NOMO-1 (cell line): ENCODE measurements around the gene DPYSL4.

Experiments used
- DNase-seq, 2 experiments: peaks; one replicate each; lab custom pipeline; 2025; ENCODE audit not compliant: unreplicated experiment in 2 of 2; lab: John Stamatoyannopoulos, UW

The DPYSL4 gene

DNA sequence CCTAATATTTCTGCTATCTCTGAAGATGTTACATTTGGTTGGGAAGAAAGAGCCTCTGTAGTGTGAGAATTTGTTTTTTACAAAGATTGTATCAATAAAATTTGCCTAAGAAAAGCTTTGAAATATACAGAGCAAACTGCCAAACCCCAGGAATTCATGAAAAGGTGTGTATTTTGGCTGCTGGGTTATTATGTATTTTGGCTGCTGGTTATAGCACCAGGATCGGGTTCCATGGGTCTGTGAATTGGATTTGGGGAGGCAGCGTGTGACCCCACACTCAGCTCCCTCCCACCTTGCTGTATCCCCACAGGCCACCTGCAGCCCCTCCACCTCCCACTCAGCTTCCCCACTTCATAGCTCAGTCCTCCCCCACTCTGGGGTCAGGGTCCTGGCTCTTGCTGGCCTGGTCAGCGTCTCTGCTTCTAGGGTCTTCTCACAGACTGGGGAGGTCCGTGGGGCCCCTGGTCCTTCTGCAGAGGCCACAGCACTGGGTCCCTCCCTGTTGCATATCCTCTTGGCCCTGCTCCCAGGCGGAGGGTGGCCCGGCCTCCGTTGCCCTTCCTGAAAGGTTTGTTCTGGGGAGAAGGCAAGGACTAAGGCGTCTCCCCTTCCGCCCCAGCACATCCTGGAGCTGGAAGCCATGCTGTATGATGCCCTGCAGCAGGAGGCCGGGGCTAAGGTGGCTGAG is 24.0 kb upstream of the DPYSL4 start:
- DNase-seq = no peak

- DNase-seq = no peak
Measured at GRCh38 chr10:132163278-132163765, 23.4 kb upstream of the DPYSL4 start.

GRCh38 chr10:132163826-132164515 is 22.8 kb upstream of the DPYSL4 start:
- no peak for DNase-seq

- DNase-seq = no peak
Measured at GRCh38 chr10:132164761-132165278, 21.9 kb upstream of the DPYSL4 start.

DNA sequence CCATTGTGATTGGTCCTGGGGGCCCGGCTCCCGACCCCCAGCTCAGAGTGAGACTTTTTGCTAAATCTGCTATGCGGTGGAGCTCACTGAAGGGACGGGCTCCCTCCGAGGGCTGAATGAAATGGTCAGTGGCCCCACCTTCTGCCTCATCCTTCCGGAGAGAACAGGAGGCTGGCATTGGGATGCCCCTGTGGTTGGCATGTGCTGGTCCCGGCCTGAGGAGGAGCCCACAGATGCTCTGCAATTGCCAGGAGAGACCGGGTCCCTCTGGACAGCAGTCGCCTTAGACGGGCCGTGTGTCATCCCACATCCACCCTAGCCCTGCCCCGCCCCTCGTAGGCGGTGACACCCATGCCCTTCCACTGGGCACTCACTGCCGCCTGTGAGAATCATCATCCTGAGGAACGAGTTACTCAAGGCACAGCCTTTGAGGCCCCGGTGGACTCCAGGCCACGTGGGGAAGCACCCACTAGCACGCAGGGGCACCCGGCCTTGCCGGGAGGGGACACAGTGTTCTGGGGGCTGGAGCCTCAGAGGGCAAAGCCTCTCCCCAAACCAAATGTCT is 21.2 kb upstream of the DPYSL4 start:
- no peak for DNase-seq

- DNase-seq = no peak
Measured at GRCh38 chr10:132166216-132166950, 20.4 kb upstream of the DPYSL4 start.

DNA sequence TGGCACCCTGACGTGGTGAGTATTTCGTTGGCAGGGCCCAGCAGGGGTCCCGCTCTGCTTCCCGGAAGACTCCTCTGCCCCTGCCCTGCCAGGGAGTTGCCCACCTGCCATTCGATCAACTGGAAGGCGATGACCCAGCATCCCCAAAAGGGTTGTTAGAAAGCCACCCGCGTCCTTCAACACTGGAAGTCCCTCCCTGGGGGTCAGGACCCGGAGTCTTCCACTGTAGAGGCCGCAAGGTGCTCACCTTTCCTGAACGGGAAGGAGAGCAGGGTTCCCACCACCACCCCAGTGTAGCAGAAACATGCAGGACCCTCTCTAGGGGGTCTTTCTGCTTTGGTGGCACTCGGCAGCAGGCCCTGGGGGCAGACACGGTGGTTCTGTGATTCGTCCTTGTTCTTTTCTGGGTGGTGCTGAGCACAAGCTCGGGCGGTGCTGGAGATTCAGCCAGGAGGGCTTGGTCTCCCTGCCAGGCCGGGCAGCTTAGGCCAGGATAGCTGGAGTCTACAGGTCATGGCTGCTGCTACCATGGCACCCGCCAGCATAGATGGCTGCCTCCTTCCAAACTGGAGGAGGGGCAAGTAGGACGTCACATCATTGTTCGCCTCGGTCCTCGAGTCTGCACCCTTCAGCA is 19.6 kb upstream of the DPYSL4 start:
- DNase-seq = no peak

- DNase-seq = no peak
Measured at GRCh38 chr10:132167976-132168375, 18.8 kb upstream of the DPYSL4 start.

- DNase-seq = no peak
Measured at GRCh38 chr10:132168571-132169030, 18.1 kb upstream of the DPYSL4 start.

- DNase-seq = no peak
Measured at GRCh38 chr10:132169031-132169765, 17.6 kb upstream of the DPYSL4 start.

DNA sequence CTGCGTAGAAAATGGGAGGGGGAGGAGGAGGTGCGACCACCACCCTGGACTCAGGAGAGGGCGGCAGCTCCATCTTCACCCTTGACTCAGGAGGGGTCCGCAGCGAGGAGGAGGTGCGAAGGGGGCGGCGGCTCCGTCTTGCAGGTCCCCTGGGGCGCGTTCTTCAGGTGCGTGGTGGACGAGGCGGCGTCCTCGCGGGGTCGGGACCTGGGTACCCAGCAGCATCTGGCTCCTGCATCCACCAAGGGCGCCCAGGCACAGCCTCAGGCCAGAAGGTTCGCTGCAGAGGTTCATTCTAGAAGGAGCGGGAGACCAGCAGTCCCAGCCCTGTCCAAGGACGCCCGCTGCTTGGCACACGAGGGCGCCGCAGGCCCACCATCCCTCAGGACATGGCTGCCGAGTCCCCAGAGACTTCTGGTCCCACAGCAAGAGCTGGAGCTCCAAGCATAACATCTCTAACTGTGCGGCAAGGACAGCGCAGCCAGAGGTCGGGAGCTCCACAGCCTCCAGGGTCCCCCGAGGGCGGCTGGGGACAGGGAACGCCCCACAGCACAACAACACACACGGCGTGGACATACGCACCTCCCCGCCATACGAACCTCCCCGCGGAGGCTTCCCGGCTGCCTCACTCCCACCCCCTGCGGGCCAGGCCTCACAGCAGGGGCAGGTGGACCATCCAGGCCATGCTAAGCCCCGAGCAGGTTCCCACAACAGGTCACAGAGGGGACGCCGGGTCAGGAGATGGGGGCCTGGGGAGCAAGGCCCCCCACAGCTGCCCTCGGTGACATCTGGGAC is 16.8 kb upstream of the DPYSL4 start:
- no peak for DNase-seq

DNA sequence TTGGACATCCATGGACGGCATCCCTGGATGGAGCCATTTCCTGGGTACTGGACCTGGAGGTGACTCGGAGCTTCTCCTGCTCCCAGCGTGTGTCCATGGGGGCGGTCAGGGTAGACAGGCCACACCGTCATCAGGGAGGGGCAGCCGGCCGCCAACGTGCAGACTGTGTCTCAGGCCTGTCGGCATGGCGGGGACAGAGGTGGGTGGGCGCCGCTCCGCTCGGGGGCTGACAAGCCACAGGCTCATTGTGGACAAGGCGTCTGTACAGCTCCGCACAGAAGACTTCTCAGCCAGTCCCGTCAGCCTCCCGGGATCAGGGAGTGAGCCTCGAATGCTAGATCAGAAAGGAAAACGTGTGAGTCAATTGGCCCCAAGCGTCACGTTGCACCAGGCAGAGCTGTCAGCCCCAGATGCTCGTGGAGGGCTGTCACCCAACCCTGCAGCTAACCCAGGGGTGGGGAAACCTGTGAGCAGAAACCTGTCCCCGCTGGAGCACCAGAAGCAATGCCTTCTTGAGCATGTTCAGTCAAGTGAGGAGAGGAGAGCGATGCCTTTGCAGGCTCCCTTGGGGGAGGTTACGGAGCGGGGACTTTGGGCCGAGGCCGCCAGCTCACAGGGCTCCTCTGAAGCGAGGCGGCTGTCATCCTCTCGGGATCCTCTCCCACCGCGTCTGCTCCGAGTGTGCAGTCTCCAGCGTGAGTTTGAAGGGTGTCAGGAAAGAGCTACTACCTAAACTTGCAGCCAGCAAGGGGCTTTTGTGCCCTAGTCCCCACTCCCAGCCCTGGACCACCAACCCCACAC is 16.0 kb upstream of the DPYSL4 start:
- DNase-seq = no peak

- DNase-seq = no peak
Measured at GRCh38 chr10:132172091-132173066, 14.4 kb upstream of the DPYSL4 start.

DNA sequence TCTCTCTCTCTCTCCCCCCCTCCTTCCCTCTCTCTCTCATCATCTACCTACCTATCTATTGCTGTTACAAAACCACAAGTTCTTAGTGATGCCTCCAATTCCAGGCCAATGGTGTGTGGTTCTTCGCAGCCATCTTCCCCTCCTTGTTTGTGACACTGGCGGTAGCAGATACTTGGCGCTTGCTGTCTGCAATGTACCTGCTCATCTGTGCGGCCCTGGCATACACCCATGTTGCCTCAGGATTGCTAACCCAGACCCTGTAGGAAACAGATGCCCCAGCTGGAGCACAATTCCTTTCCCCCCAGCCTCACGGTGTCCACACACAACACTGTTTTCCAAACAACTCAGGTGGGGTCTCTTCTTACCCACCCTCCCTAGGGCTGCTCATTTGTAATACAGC is 13.6 kb upstream of the DPYSL4 start:
- no peak for DNase-seq

GRCh38 chr10:132174237-132174636 is 12.5 kb upstream of the DPYSL4 start:
- DNase-seq = no peak

DNA sequence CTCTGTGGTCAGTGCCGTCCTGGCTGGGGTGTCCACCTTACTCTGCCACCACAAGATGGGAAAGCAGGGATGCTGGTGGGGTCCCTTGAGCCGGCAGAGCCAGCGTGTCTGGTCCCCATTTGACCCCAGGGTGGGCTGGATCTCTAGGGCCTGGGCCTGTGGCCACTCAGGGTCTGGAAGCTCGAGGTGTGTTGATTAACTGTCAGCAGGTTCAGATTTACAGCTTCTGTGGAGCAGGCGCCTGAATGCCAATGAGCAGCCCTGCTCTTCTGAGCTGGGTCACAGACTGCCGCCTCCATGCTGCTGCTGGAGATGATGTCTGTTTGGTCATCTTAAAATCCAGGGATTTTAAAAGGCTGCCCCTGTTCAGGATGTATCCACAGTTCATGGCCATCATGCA is 11.3 kb upstream of the DPYSL4 start:
- no peak for DNase-seq

GRCh38 chr10:132175907-132176581 is 10.7 kb upstream of the DPYSL4 start:
- DNase-seq = no peak
